ENCODE data around the gene CAPN10.

The CAPN10 gene

DNA sequence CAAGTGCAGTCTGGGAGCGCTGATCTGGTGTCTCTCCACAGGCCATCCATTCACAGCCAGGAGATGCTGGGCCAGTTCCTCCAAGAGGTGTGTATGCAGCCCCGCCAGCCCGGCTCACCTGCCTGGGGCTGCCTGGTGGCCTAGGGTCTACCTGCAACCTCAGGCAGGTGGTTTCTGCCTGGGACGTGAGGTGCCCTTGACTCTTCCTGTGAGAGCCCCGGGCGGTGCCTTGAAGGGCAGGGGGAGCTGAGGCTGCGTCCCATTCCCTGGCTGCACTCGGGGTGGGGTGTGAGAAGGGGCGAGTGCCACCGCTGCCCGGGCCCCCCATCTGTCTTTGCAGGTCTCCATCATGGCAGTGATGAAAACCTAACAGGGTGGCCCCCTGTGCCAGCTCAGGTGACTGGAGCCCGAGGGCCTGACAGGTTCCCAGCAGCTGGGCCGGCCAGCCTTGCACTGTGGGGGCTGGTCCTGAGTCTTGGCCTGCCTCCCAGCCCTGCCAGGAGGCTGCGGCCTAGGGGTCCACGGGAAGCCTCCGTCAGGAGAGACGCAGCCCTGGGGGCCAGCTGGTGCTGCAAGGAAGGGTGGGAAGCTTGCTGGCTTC is 11.9 kb downstream of the CAPN10 start:
- in situ Hi-C loops (cut with HindIII; ENCODE audit: low pct_unique_long_range_greater_than_20kb, low sequenced_read_pairs) = no loop called here
- TF ChIP-seq JUND (IDR thresholded peaks at IDR 0.05; ENCODE audit: low read depth) = no peak
- DNase-seq (ENCODE audit: low read depth in 1 of 2, low spot score in 1 of 2) = no peak

GRCh38 chr2:240599141-240599583 is 12.6 kb downstream of the CAPN10 start:
- no peak for DNase-seq (ENCODE audit: low read depth in 1 of 2, low spot score in 1 of 2)
- TF ChIP-seq JUND (IDR thresholded peaks at IDR 0.05; ENCODE audit: low read depth) = no peak
- in situ Hi-C loops (cut with HindIII; ENCODE audit: low pct_unique_long_range_greater_than_20kb, low sequenced_read_pairs) = no loop called here

GRCh38 chr2:240600451-240600961 is 14.0 kb downstream of the CAPN10 start:
- DNase-seq (ENCODE audit: low read depth in 1 of 2, low spot score in 1 of 2) = no peak
- no peak for TF ChIP-seq JUND (IDR thresholded peaks at IDR 0.05; ENCODE audit: low read depth)
- in situ Hi-C loops (cut with HindIII; ENCODE audit: low pct_unique_long_range_greater_than_20kb, low sequenced_read_pairs) = no loop called here

GRCh38 chr2:240601061-240601830 is 14.7 kb downstream of the CAPN10 start:
- TF ChIP-seq JUND (IDR thresholded peaks at IDR 0.05; ENCODE audit: low read depth) = no peak
- in situ Hi-C loops (cut with HindIII; ENCODE audit: low pct_unique_long_range_greater_than_20kb, low sequenced_read_pairs) = no loop called here

GRCh38 chr2:240601831-240602160 is 15.3 kb downstream of the CAPN10 start:
- TF ChIP-seq JUND (IDR thresholded peaks at IDR 0.05; ENCODE audit: low read depth) = no peak
- in situ Hi-C loops (cut with HindIII; ENCODE audit: low pct_unique_long_range_greater_than_20kb, low sequenced_read_pairs) = no loop called here
- no peak for DNase-seq (ENCODE audit: low read depth in 1 of 2, low spot score in 1 of 2)

More at GRCh38 chr2:240601061-240601830, 14.7 kb downstream of the CAPN10 start:
- no peak for DNase-seq (ENCODE audit: low read depth in 1 of 2, low spot score in 1 of 2)

DNA sequence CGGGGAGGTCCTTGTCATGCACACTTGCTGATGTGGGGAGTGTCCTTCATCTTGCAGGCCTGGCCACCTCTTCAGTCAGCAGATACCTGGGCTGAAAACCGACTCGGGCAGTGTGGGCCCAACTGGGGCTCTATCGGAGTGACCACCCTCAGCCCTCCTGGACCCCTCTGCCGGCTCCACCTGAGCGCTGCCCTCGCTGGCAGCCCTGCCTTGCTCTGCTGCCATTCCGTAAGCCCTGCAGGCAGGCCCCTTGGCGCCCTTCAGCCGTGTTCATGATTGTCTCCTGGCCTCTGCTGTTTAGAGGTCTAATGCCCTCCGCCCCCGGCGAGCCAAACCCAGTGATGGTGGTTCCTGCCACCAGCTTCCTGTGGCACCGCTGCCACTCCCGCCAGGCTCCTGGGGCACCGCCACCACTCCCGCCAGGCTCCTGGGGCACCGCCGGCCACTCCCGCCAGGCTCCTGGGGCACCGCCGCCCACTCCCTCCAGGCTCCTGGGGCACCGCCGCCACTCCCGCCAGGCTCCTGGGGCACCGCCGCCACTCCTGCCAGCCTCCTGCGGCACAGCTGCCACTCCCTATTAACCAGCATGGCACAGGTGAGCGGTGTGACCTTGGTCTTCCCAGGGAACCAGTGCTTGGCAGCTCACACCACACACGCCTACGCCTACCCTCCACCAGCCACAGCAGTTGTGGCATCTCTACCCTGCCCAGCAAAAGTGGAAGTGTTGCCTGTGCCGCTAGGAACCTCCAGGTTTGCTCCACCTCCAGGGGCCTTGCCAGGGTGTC is 15.9 kb downstream of the CAPN10 start:
- in situ Hi-C loops (cut with HindIII; ENCODE audit: low pct_unique_long_range_greater_than_20kb, low sequenced_read_pairs) = no loop called here
- TF ChIP-seq JUND (IDR thresholded peaks at IDR 0.05; ENCODE audit: low read depth) = no peak
- no peak for DNase-seq (ENCODE audit: low read depth in 1 of 2, low spot score in 1 of 2)

GRCh38 chr2:240603081-240603835 is 16.7 kb downstream of the CAPN10 start:
- no peak for DNase-seq (ENCODE audit: low read depth in 1 of 2, low spot score in 1 of 2)
- TF ChIP-seq JUND (IDR thresholded peaks at IDR 0.05; ENCODE audit: low read depth) = no peak
- in situ Hi-C loops (cut with HindIII; ENCODE audit: low pct_unique_long_range_greater_than_20kb, low sequenced_read_pairs) = no loop called here

GRCh38 chr2:240603846-240604245 is 17.3 kb downstream of the CAPN10 start:
- in situ Hi-C loops (cut with HindIII; ENCODE audit: low pct_unique_long_range_greater_than_20kb, low sequenced_read_pairs) = no loop called here
- no peak for DNase-seq (ENCODE audit: low read depth in 1 of 2, low spot score in 1 of 2)

DNA sequence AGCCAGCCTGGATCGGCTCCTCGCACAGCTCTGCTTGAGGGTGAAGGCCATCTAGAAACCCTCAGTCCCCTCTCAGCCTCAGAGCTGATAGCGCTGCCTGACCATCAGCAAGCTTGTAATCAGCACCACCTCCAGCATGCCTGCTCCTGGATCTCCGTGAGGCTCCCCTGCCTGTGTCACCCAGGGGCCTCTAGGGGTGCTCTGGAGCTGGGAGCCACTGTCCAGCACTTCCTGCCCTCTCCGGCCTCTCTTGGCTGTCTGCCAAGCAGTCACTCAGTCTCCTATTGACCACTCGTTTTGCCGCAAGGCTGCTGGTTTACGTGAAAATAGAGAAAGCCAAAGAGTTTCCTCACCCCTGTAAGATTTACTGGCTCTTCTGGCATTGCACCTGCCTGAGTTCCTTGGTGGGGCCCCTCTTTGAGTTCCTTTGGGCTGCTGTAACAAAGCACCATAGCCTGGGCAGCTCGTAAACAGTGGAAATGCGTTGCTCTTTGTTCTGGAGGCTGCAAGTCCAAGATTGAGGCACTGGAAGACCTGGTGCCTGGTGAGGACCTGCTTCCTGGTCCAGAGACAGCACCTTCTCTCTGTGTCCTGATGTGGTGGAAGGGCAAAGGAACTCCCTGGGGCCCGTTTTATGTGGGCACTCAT is 17.9 kb downstream of the CAPN10 start:
- no peak for TF ChIP-seq JUND (IDR thresholded peaks at IDR 0.05; ENCODE audit: low read depth)
- DNase-seq (ENCODE audit: low read depth in 1 of 2, low spot score in 1 of 2) = peak; percentile 55 to 60
- in situ Hi-C loops (cut with HindIII; ENCODE audit: low pct_unique_long_range_greater_than_20kb, low sequenced_read_pairs) = no loop called here

More at GRCh38 chr2:240603846-240604245, 17.3 kb downstream of the CAPN10 start:
- no peak for TF ChIP-seq JUND (IDR thresholded peaks at IDR 0.05; ENCODE audit: low read depth)

DNA sequence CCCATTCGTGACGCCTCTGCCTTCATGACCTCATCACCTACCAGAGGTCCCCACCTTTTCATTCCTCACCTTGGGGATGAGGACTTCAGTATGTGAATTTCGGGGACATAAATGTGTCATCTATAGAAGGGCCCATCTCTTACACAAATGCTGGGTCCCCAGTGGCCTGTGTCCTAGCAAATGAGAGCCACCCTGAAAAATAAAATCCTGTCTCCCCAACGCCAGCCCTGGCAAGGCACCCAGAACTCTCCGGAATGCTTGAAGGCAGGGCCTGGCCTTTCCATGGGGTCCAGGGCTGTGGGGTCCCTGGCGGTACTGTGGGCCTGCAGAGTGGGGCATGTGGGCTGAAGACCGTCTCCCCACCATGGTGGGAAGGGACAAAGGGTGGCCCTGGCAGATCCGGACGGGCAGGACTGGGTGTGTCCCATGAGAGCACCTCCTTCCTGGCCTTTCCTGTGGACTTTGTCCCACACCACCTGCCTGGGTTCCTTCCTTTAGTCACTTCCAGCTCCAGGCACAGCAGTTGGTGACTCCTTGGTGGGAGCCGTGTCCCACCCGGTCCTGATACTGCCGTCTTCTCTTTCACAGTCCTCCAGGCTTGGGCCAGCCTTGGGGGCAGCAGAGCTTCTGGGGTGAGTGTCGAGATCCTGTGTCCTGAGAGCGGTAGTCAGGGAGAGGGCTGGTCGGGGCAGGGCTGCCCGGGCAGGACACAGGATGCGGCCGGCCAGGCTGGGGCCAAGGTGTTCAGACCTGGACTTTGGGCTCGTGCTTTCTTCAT is 18.6 kb downstream of the CAPN10 start:
- DNase-seq (ENCODE audit: low read depth in 1 of 2, low spot score in 1 of 2) = no peak
- in situ Hi-C loops (cut with HindIII; ENCODE audit: low pct_unique_long_range_greater_than_20kb, low sequenced_read_pairs) = no loop called here
- TF ChIP-seq JUND (IDR thresholded peaks at IDR 0.05; ENCODE audit: low read depth) = no peak
